GM19238 (cell line): ENCODE data around the gene SPAG8.

Experiments used
- DNase-seq: peaks from one replicate; pipeline ENCODE4 v3.0.0; 2011; ENCODE audit warnings: low spot score; ENCODE audit not compliant: insufficient read length

SPAG8 gene

DNA sequence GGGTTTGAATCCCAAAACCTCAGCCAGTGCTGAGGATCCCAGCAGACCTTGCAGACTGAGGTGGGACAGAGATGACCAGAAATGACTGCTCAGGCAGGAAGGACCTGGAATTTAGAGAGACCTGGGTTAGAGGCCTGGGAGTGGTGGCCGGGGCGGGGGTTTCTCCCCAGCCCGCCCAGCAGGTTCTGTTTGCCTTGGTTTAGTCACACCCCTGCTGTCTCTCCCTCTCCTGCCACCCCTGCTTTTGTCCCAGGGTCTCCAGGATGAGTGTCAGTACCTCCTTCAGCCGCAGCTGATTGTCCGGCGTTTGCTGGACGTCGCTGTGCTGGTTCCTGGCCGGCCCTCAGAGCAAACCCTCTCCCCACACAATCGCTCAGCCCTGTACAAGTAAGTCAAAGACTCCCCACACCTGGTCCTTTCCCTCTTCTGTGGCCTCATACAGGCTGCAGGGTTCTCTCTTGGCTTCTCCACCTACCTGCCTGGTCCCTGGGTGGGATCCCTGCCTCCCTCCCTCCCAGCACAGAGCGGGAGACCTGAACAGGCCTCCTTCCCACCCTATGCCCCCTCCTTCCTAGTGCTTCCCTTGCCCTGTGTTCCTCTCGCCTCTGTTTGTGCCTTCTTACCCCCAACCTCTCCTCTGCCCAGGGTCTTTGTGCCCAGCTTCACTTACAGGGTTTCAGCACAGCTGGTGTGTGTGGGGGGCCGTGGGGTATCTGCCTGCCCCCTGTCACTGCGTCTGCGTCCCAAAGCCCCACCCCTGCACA, 29.0 kb upstream of the SPAG8 start:
- DNase-seq = no peak

DNA sequence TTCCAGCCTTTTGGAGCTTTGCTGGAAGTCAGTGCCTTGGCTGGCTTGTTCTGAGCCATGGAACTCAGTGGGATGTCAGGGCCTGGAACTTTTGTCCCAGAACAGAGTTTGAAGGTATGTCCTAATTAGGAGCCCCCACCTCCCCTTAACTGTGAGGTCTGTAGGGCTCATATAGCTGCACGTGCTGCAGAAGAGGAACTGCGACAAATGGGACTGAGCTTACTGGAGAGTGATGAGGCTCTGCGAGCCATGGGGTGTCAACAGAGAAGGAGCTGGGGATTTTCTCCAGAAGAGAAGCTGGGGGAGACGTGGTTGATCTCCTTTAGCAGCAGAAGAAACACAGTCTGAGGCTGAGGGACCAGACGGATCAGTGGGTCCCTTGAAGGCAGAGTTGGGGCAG, 27.9 kb upstream of the SPAG8 start:
- no peak for DNase-seq

DNA sequence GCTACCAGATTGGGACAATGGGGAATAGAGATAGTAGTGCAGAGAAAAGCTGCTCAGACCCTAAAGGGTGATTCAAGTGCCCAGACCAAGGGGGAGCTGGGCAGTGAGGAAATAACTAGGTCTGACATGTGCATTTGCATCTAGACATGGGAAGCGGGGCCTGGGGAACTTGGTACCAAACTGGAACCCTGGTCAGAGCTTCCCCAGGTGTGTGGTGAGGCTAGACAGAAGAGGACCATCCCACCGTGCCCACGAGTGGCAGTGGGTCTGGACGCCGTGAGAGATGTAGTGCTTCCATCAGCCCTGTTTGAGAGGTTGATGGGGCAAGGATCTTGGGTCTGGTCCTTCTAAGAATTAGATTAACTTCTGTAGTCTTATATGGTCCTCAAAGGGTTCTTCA, 24.5 kb upstream of the SPAG8 start:
- DNase-seq = no peak

DNA sequence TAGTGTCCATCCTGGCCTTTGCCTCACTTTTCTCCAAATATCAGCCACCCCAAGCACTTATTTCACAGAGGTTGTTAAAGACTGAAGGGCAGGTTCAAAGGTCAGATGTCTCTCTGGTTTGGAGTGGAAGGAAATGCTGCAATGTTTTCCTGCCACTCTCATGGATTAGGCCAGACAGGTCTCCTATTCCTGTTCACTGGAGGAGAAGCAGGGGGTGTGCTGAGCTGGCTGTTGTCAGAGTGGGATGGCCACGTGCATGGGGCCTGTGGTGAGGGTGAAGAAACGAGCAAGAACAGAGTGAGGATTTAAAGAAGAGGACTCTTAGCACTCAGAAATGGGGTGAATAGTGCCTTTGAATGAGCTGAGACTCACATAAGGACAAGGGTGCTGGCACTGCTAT, 23.7 kb upstream of the SPAG8 start:
- DNase-seq = no peak

DNA sequence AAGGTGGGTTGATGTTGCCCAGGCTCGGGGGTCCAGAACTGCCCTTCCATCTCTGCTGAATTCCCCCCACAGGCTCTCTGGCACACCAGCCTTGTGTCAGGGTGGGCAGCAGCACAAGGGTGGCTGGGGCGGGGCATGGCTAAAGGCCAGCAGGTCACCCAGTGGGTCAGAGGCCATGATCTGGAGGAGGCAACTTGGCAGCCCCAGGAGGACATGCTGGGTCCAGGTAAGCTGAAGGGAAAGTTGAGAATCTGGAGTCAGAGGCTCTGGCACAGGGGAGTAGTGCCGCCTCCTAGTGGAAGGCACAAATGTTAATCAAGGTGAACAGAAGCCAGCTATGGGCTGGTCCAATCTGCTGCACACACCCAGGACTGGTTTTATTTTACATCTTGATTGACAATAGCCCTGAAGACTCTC, 23.2 kb upstream of the SPAG8 start:
- no peak for DNase-seq

DNA sequence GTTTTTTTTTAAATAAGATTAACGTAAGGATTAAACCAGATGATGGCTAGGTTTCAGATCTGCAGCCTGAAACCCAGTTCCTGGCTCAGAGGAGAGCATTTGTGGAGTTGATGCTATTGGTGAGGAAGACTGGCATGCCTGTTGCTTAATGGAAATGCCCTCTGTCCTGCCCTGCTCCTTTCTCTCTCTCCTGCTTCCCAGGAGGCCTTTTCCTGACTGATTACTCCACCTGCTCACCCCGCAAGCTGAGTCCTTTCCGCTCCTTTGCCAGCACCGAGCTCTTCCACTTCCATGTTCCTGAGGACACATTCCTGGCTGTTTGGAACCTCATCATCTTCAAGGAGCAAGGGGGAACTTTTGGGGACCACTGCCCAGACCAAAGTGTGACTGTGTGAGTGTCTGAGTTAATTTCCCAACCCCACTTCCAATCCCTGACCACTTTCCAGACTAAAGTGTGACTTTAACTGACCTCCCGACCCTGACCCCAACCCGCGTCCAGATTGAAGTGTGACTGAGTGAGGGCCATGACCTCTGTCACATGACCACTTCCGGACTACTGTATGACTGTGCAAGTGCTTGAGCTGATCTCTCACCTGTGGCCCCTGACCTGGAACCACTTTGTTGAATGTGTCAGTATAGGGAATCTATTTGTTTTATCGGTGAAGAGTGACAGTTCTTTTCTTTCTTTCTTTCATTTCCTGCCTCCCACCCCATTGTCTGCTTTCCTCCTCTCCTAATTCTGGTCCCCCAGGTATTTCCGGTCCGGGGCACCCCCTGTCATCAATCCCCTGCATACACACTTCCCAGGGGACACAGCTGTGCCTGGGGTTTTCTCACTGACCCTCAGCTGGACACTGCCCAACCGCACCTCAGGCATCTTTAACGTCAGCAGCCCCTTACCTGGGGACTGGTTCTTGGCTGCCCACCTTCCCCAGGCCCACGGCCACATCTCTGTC, 22.5 kb upstream of the SPAG8 start:
- no peak for DNase-seq

DNA sequence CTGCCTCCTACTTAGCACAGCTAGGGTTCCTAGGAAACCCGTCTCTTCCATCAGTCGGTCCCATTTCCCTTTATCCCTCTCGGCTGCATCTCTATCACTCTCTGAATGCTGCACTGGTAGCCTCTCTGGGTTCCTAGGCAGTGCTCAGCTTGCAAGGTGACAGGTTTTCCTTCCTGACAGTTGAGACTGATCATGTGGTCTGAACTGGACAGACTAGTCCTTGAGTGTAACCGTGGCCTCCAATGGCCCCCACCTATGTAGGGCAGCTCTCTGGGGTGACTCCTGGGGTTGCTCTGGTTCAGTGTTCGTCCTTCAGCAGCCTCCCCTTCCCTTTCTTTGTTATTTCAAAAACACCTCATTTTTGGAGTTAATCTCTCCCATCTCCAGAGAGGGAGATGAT, 20.8 kb upstream of the SPAG8 start:
- DNase-seq = no peak

DNA sequence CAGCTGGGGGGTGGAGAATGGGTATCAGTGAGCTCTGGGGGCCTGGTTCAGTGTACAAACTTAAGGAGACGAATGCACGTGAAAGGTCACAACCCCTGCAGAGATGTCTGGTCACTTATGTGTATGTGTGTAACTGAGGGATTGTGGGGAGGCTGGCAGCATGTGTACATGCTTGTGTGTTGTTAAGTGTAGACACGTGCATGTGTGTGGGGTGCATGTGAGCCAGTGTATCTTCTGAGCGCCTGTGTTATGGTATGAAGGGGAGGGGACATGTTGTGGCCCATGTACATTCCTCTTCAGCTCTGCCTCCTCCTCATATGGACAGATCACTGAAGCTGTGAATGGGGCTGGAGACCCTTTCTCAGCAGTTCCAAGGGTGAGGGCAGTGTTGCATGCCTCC, 19.0 kb upstream of the SPAG8 start:
- no peak for DNase-seq

DNA sequence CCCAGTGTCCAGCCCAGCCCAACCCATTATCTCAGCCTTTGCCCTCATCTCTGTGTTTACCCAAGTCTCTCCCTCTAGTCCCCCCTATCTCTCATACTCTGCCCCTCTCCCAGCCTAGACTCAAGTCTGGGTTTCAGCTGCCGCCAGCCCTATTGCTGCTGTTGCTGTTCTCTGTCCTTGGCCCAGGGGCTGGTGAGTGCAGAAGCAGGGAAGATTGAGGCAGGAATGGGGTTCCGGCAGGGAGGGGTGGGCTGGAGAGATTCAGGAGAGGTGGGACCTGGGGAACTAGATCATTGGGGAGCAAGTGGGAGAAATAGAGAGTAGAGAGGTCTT, 17.7 kb upstream of the SPAG8 start:
- DNase-seq = no peak

DNA sequence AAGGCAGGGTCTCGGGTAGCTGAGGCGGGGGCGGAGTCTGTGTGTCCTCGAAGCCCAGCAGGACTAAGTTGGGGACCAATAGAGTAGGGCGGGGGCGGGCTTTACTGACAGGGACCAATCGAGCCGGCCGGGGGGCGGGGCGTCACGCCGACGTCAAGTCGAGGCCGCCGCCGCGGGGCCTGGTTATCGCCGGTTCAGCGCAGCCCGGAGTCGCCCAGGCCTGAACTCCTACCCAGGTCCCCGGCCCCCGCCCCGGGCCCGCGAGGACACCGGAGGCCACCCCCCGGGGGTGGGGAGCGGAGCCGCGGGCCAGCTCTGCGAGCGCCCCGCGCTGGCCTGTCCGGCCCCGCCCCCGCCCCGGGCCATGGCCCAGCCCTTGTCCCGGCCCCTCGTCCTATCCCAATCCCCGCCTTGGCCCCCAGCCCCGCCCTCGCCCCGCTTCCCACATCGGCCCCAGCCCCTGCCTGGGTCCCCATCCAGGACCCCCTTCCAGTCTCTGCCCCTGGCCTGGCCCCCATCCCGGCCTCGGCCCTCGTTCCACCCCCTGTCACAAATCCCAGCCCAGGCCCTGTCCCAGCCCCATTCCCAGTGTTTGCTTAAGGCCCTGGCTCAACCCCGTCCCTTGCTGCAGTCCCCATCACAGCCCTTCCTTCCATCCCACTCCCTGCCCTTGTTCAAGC, 17.2 kb upstream of the SPAG8 start, which contains the start of gene TMEM8B:
TMEM8B (plus strand) TSS at position 145 of the 680 bp plus-strand sequence; CDS start at position 365, 220 bp downstream.
- peak; percentile 95 for DNase-seq

DNA sequence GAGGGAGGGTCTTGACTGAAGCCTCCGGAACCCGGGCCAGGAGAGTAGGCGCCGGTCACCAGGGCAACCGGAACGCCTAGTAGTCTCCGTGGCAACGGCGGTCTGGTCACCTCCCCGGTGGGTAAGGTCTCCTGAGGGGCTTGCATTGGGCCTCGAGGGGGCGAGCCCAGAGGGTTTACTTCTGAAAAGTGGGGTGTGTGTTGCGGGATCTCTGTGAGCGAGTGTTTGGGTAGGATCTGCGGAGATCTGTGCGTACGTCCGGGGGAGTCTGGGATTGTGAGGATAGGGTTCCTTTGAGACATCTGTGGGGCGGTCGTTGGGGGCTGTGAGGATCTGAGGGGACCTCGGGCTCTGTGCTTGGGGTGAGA, 16.6 kb upstream of the SPAG8 start, which contains the start of gene FAM221B:
FAM221B (minus strand) TSS at position 17 of the 368 bp plus-strand sequence. CDS start 2,571 bp downstream, outside the sequence.
- DNase-seq = no peak

DNA sequence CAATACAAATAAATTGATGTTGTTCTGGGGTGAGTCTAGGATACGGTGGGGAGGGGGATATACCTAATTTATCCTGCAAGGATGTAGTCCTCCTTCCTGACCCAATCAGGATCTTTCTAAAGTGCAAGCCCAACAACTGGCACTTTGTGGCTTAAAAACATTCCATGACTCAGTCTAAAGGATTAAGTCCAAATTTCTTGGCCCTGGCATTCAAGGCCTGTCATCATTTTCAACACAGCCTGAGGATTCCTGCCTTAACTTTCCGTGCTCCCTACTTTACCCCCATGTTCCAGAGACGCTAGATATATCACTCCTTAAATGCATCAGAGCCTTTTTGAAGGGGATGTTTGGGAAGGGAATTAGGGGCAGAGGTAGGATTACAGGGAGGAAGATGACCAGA, 15.4 kb upstream of the SPAG8 start:
- no peak for DNase-seq

DNA sequence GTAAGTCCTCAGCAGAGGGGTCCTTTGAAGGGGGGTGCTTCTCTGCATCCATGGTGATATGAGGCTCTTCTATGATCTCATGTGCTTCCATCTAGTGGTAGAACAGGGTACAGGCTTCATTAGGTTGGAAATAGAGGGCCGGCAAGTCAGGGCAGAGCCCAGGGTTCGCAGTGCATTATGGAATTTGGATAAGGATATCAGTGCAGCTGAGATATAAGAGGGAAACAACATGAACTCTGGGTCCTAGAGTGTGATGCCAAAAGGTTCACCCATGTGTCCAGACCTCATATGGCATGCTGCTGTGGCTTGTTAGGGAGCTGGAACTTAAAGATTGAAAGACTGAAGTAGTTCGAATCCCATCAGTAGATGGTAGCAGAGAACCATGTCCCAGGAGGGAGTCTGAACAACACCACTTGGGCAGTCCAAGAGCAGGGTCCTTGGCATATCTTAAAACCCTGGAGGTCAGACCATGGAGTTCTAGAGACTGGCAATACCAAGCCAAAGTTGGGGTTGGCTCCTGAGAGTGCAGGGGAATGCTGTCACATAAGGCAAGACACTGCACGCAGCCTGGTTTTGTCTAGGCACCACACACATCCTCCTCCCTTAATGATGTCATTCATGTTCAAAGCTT, 14.1 kb upstream of the SPAG8 start:
- peak; percentile 52 for DNase-seq

DNA sequence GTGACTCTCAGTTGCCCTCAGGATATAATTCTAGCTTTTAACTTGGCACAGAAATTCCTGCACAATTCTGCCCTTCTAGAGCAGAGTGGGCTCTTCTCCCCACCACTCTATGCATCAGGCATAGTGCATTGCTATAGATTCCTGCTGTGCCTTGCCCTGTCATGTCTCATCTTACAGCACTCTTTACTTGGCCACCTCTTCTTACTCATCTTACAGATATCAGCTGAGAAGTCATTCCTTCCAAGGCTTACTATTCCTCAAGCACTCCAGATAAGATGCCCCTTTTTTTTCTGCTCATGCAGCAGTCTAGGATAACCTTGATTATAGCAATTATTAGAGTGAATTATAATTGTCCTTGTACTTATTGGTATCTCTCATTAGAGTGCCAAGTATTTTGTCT, 10.9 kb upstream of the SPAG8 start:
- no peak for DNase-seq

DNA sequence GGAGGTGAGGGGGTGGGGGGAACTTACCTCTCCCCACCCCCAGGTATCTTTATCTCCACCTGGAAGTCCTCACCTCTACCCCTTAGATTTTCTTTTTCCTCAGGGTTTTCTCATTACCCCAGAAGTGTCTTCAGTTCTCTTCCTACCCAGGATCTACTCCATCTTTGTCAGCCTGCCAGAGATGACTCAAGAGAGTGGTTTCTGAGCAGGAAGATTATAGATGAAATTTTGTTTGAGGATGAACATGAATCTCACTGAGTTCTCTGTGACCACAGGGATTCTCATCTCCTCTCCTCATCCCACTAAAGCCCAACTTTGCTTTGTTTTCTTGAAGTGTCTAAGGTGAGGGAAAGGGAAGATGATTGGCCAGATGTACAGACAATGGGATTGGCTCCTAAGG, 8.0 kb upstream of the SPAG8 start:
- DNase-seq = no peak

DNA sequence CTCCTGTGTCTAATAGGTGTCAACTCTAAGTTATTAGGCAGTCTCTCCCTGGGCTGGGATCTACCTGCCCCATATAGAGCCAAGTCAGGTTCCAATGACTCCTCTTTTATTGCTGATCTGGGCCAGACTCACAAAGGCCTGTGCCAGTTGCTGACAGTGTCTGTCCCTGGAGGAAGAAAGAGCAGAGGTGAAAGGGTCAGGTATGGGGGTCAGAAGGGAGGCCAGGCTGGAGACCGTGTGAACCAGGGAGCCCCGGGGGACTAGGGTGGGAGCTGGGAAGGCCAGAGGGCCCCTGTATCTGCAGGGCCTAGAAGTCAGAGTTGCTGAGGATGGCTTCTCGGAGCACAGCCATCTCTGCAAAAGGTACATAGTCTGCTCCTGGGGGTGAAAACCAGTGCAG, 6.3 kb upstream of the SPAG8 start:
- no peak for DNase-seq

DNA sequence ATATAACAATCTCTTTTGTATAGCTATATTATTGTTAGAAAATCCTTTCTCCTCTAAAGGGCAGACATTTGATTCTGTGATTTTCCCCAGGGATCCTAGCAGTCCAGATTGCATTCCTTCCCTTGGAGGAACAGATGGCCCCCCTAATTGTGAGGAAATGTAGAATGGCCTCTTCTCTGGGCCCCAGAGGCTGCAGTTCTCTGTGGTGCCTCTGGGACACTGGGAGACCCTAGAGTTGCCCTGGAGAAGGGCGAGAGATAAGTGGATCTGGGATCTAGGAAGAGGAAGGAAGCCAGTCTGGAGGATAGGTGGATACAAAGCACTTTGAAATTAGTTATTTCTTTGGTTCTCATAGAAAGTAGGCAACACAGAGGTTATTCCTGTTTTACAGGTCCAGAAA, 4.6 kb upstream of the SPAG8 start:
- DNase-seq = no peak

DNA sequence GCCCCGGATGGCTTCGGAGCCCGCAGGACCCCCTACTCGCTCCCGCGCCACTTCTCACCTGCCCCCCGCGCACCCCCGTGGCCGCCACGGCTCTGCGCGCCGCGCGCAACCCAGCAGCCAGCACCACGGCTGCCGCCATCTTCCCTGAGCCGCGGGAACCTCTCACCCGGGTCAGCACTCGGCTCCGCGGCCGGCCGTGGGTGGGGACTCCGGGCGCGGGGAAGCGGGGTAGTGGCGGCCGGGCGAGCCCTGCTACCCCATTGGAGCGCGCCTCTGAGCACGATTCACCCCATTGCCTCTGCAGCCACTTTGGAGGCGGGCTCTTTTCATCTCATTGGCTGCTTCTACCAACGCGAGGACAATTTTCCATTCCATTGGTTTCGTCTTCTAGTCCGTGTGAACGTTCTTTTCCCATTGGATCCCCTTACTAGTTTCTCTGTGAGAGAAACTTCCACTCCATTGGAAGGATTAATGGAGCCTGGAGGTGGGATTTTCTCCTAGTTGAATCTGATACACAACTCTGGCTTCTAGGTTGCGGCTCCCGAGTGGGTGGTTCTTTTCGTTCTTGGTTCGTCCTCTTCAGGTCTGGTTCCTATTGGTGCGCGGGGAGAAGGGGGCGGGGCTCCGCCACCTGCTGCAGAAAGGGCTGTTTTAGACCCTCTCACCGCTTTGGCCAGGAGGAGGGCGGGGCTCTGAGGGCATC, 2.9 kb upstream of the SPAG8 start, which contains the start of gene HINT2:
HINT2 (minus strand) TSS at position 202 of the 703 bp plus-strand sequence; CDS start at position 139, 63 bp downstream.
- peak; percentile 98 for DNase-seq

DNA sequence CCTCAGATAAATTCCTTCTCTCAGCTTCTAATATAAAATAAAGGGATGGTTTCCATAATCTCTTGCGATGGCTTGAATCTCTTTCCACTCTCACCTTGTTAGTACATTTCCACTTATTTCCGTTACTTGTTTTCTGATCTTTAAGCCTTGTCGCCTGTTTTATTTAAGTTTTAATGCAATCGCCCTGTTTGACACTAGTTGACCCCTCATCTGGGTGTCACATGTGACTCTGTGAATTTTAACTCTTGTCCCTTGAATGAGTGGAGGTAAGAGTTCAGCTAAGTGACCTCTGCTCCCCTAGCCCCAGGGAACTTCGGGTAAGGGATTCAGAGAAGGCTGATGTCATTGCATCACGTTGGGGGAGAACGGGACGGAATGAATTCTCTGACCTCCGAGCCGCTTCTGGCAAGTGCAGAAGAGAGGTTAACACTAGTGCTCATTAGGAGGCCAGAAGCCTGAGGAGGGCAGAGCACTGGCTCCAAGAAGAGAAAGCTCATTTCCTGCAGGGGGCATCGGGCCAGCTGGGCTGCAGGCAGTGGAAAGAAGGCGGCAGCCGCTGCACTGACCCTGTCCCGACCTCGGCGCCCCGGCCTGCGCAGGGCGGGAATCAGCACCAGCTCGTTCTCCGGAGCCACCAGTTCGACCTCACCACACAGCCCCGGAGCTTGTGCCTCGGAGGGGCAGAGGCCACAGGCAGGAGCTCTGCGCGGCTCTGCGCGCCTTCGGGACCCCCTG, 2.2 kb upstream of the SPAG8 start:
- DNase-seq = no peak
